ENCODE results near the gene LRP1B. TPM values are rescaled to one million over a fixed set of nuclear protein-coding genes. Genes with fewer than 3 reads are reported as not detected.

LRP1B gene
- total RNA-seq, 2 experiments from 2014 or later, result not detected

DNA sequence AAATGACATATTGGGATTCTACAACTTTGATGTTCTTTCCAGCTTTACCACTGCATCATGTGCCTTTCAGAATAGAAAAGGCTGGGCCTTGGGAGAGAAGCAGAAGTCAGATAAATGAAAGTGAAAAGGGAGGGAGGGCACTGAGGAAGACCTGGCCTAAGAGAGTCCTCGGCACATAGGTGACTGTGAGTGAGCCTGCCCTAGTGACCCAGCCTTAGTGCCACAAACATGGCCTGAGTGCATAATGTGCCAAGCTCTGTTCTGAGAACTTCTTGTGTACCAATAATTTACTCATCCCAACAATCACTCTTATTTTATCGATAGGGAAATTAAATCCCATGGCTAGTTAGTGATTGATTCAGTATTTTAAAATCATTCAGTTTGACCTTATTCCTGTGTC lies 436.6 kb downstream of the LRP1B start:
- Mint-ChIP-seq H3K27me3 (no peaks in the 10 kb centered on the region), H3K4me3 (no peak overlapping the region), H3K4me1 (no peaks in the 10 kb centered on the region), H3K36me3 (ENCODE audit: low read depth) (no peaks in the 10 kb centered on the region), H3K9me3 (ENCODE audit: low read depth) (peaks cover 6% of the 10 kb centered on the region), H3K27ac (no peak overlapping the region)
- ChIA-PET CTCF (interaction anchor here (0.8 kb wide), 1 partner anchor 269 kb away, joined by 3 read pairs; no protein-coding TSS in a partner anchor), POLR2A (no interaction called here)
- intact Hi-C loops (cut with DNase I, micrococcal nuclease), result no loop called here
- ATAC-seq, result no peak
- DNase-seq, result no peak

DNA sequence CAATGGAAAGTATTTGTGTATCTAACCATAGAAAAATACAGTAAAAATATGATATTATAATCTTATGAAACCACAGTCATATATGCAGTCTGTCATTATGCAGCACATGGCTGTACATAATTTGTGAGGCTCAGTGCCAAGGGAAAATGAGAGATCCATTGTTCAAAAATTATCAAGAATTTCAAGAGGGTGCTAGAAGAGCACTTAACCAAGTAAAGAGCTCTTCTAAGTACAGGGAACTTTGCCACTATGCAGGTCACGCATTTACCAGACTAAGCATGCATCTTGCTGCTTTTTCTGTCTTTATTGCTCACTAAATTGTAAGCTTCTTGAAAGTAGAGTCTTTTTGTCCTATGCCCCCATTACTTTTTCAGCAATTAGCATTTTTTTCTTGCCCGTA lies 438.0 kb downstream of the LRP1B start:
- Mint-ChIP-seq H3K36me3 (ENCODE audit: low read depth) (no peaks in the 10 kb centered on the region), H3K4me3 (no peak overlapping the region), H3K4me1 (no peaks in the 10 kb centered on the region), H3K27ac (no peak overlapping the region), H3K27me3 (no peaks in the 10 kb centered on the region), H3K9me3 (ENCODE audit: low read depth) (peaks cover 6% of the 10 kb centered on the region)
- ChIA-PET POLR2A (no interaction called here), CTCF (no interaction called here)
- no peak for DNase-seq
- ATAC-seq, result no peak
- intact Hi-C loops (cut with DNase I, micrococcal nuclease), result no loop called here

DNA sequence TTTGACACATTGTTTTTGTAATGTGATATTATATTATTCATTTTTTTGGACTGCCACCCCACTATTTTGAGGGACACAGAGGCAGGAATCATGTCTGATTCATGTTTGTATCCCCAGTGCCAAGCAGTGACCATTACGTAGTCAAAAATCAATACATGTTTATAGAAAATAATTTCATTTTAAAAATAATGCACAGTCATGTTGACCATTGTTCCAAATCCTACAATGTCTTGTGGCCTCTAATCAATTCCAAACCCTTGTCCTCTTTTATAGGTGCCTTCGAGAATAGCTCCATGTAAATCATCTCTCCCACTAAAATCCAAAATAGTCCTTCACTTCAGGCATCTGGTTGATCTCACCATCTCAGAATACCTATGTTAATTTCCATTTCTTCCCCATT lies 454.7 kb downstream of the LRP1B start:
- H3K27ac Mint-ChIP-seq, result no peak overlapping the region
- H3K4me3 Mint-ChIP-seq, result no peak overlapping the region
- H3K9me3 Mint-ChIP-seq (ENCODE audit: low read depth), result peaks cover 7% of the 10 kb centered on the region
- H3K4me1 Mint-ChIP-seq, result no peaks in the 10 kb centered on the region
- no peaks in the 10 kb centered on the region for H3K36me3 Mint-ChIP-seq (ENCODE audit: low read depth)
- ChIA-PET CTCF (no interaction called here), POLR2A (no interaction called here)
- no peak for DNase-seq
- intact Hi-C loops (cut with DNase I, micrococcal nuclease), result no loop called here
- H3K27me3 Mint-ChIP-seq, result no peaks in the 10 kb centered on the region
- no peak for ATAC-seq

GRCh38 chr2:141666191-141666590 lies 464.6 kb downstream of the LRP1B start:
- Mint-ChIP-seq H3K27ac (no peak overlapping the region), H3K36me3 (ENCODE audit: low read depth) (no peaks in the 10 kb centered on the region), H3K4me1 (no peaks in the 10 kb centered on the region), H3K9me3 (ENCODE audit: low read depth) (peaks cover 9% of the 10 kb centered on the region), H3K4me3 (no peak overlapping the region), H3K27me3 (no peaks in the 10 kb centered on the region)
- ChIA-PET CTCF (no interaction called here), POLR2A (no interaction called here)
- DNase-seq (no peak), ATAC-seq (no peak)
- intact Hi-C loops (cut with DNase I, micrococcal nuclease), result no loop called here

DNA sequence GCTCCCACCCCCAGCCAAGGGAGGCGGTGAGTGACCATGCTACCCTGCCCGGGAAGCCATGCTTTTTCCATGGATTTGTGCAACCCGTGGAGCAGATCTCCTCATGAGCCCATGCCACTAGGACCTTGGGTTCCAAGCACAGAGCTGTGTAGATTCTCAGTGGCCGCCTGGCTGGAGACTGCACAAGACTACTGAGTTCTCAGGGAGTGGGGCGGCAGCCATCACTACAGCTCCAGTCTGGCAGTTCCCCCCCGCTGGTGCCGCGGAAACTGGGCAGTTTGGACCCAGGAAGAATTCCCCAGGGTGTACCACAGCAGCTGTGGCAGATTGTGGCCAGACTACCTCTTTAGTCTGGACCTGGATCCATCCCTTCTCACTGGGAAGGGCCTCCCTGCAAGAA lies 470.6 kb downstream of the LRP1B start:
- POLR2A ChIA-PET, result no interaction called here
- ATAC-seq (no peak), DNase-seq (no peak)
- Mint-ChIP-seq H3K9me3 (ENCODE audit: low read depth) (peaks cover 13% of the 10 kb centered on the region), H3K4me1 (no peaks in the 10 kb centered on the region), H3K27me3 (no peaks in the 10 kb centered on the region), H3K27ac (no peak overlapping the region), H3K36me3 (ENCODE audit: low read depth) (no peaks in the 10 kb centered on the region), H3K4me3 (no peak overlapping the region)
- CTCF ChIA-PET, result no interaction called here
- intact Hi-C loops (cut with DNase I, micrococcal nuclease), result no loop called here

GRCh38 chr2:141654311-141654710 lies 476.5 kb downstream of the LRP1B start:
- no peak for ATAC-seq
- no peak overlapping the region for H3K27ac Mint-ChIP-seq
- H3K27me3 Mint-ChIP-seq, result no peaks in the 10 kb centered on the region
- ChIA-PET CTCF (no interaction called here), POLR2A (no interaction called here)
- intact Hi-C loops (cut with DNase I, micrococcal nuclease), result no loop called here
- no peak for DNase-seq
- H3K9me3 Mint-ChIP-seq (ENCODE audit: low read depth), result peaks cover 8% of the 10 kb centered on the region
- H3K4me1 Mint-ChIP-seq, result no peaks in the 10 kb centered on the region
- H3K36me3 Mint-ChIP-seq (ENCODE audit: low read depth), result no peaks in the 10 kb centered on the region
- H3K4me3 Mint-ChIP-seq, result no peak overlapping the region

- ChIA-PET CTCF (no interaction called here), POLR2A (no interaction called here)
- no peaks in the 10 kb centered on the region for H3K4me1 Mint-ChIP-seq
- no peak for DNase-seq
- no peak for ATAC-seq
- H3K4me3 Mint-ChIP-seq, result no peak overlapping the region
- peaks cover 7% of the 10 kb centered on the region for H3K9me3 Mint-ChIP-seq (ENCODE audit: low read depth)
- intact Hi-C loops (cut with DNase I, micrococcal nuclease), result no loop called here
- H3K27me3 Mint-ChIP-seq, result no peaks in the 10 kb centered on the region
- no peaks in the 10 kb centered on the region for H3K36me3 Mint-ChIP-seq (ENCODE audit: low read depth)
- no peak overlapping the region for H3K27ac Mint-ChIP-seq
Observed at GRCh38 chr2:141653184-141653583, 477.6 kb downstream of the LRP1B start.

DNA sequence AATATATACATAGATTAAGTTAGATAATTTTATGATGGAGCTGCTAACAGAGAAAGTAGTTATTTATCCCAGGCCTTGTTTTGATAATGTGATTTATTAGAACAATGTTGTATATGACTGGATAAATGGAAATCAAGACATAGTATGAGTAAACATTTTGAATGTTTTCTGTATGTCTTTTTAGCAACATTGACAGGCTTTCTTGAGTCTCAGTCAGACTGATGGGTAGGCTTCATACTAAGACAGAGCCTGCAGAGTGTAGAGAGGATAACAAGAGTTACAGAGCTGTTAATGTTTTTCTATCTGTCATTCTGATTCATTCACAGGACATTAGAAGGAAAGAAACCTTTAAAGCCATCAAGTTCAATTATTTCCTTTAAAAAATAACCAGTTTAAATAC lies 478.5 kb downstream of the LRP1B start:
- H3K4me3 Mint-ChIP-seq, result no peak overlapping the region
- intact Hi-C loops (cut with DNase I, micrococcal nuclease), result no loop called here
- ChIA-PET POLR2A (no interaction called here), CTCF (no interaction called here)
- H3K27me3 Mint-ChIP-seq, result no peaks in the 10 kb centered on the region
- H3K27ac Mint-ChIP-seq, result no peak overlapping the region
- peaks cover 7% of the 10 kb centered on the region for H3K9me3 Mint-ChIP-seq (ENCODE audit: low read depth)
- ATAC-seq (no peak), DNase-seq (no peak)
- H3K4me1 Mint-ChIP-seq, result no peaks in the 10 kb centered on the region
- H3K36me3 Mint-ChIP-seq (ENCODE audit: low read depth), result no peaks in the 10 kb centered on the region

- no peaks in the 10 kb centered on the region for H3K4me1 Mint-ChIP-seq
- intact Hi-C loops (cut with DNase I, micrococcal nuclease), result no loop called here
- DNase-seq (no peak), ATAC-seq (no peak)
- H3K4me3 Mint-ChIP-seq, result no peak overlapping the region
- CTCF ChIA-PET, result interaction anchor here (0.5 to 0.6 kb wide), 2 partner anchors 14 to 162 kb away, joined by 3 to 4 read pairs; no protein-coding TSS in a partner anchor
- no peaks in the 10 kb centered on the region for H3K36me3 Mint-ChIP-seq (ENCODE audit: low read depth)
- no peak overlapping the region for H3K27ac Mint-ChIP-seq
- POLR2A ChIA-PET, result interaction anchor here (0.5 kb wide), 1 partner anchor 699 kb away, joined by 3 read pairs; no protein-coding TSS in a partner anchor
- H3K27me3 Mint-ChIP-seq, result no peaks in the 10 kb centered on the region
- H3K9me3 Mint-ChIP-seq (ENCODE audit: low read depth), result peaks cover 15% of the 10 kb centered on the region
Observed at GRCh38 chr2:141647353-141647752, 483.5 kb downstream of the LRP1B start.

DNA sequence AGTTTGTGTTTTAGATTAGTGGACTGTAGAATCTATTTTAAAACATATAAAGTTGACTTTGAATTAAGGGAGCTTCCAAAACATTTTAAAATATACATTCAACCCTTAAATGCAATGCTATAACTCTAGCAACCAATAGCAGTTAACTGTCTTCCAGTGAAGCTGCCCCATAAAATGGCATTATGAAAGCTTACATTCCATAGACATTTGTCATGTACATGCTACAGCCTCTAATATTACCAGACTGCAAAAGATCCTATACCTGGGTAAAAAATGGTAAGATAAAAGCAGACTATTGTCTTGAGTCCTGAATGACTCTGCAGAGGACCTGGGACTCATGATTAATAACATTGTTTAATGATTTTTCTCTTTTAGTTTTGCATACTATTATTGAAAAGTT lies 489.4 kb downstream of the LRP1B start:
- DNase-seq (no peak), ATAC-seq (no peak)
- intact Hi-C loops (cut with DNase I, micrococcal nuclease), result no loop called here
- H3K27ac Mint-ChIP-seq, result no peak overlapping the region
- ChIA-PET POLR2A (no interaction called here), CTCF (no interaction called here)
- H3K9me3 Mint-ChIP-seq (ENCODE audit: low read depth), result peaks cover 9% of the 10 kb centered on the region
- no peaks in the 10 kb centered on the region for H3K27me3 Mint-ChIP-seq
- no peaks in the 10 kb centered on the region for H3K36me3 Mint-ChIP-seq (ENCODE audit: low read depth)
- H3K4me1 Mint-ChIP-seq, result no peaks in the 10 kb centered on the region
- no peak overlapping the region for H3K4me3 Mint-ChIP-seq

DNA sequence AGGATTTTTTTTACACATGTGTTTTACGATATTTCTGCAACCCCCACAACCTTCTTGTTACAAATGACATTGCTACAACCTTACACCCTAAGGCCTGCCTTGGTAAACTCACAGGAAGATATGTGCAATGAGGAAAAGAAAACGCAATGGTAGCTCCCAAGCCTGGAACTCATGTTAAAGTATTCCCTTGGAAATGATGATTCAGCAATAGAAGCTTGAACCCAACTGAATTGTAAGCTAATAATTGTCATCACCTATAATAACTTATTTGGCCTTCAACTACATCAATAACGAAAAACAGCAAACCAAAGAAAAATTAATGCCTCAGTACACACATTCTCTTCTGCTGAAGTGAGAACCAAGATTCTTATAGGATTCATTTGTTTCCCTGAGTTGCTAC lies 491.0 kb downstream of the LRP1B start:
- ATAC-seq, result no peak
- H3K36me3 Mint-ChIP-seq (ENCODE audit: low read depth), result no peaks in the 10 kb centered on the region
- H3K4me3 Mint-ChIP-seq, result no peak overlapping the region
- DNase-seq, result no peak
- H3K4me1 Mint-ChIP-seq, result no peaks in the 10 kb centered on the region
- ChIA-PET CTCF (no interaction called here), POLR2A (no interaction called here)
- intact Hi-C loops (cut with DNase I, micrococcal nuclease), result no loop called here
- H3K27me3 Mint-ChIP-seq, result no peaks in the 10 kb centered on the region
- no peak overlapping the region for H3K27ac Mint-ChIP-seq
- peaks cover 11% of the 10 kb centered on the region for H3K9me3 Mint-ChIP-seq (ENCODE audit: low read depth)

DNA sequence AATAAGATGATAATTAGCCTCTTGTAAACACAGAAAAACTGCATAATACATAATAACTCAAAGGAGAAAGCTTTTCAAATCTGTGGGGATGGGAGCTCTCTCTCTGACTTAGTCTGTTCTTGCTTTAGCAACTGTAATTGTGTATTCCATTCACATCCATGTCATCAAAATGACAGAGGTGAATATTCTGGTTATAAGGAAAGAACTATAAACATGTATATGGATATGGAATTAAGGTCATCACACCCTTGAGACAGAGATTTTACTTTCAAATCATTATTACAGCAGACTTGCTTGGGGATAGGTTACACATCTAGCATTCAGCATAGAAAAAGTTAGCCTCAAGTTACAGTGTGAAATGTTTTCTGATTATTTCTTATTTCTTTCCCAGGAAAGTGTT lies 497.7 kb downstream of the LRP1B start:
- intact Hi-C loops (cut with DNase I, micrococcal nuclease), result no loop called here
- no peak for ATAC-seq
- POLR2A ChIA-PET, result no interaction called here

DNA sequence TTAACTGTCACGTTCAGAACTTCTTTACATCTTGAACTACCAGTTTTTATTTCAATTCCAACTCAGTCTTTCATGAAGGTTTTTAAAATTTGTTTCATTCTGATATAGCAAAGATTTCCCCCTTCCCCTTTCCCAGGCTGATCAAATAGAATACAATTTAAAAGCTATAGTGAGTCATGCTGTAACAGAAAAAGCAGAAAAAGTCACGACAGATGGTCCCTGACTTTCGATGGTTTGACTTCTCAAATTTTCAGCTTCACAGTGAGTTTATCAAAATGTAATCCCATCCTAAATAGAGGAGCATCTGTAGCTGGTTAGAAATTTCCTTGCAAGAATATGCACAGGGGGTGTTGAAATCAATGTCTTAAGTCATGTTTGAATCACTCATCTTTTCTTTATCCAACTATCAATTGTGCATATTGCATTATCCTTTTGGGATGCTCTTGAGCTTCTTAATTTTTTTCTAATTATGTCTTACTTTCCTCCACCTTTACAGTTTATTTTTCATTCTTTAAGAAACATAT lies 500.3 kb downstream of the LRP1B start:
- Mint-ChIP-seq H3K4me1 (no peaks in the 10 kb centered on the region), H3K9me3 (ENCODE audit: low read depth) (peaks cover 3% of the 10 kb centered on the region), H3K27ac (no peak overlapping the region), H3K4me3 (no peak overlapping the region), H3K27me3 (no peaks in the 10 kb centered on the region), H3K36me3 (ENCODE audit: low read depth) (no peaks in the 10 kb centered on the region)
- no peak for ATAC-seq
- intact Hi-C loops (cut with DNase I, micrococcal nuclease), result no loop called here
- CTCF ChIA-PET, result no interaction called here
- POLR2A ChIA-PET, result no interaction called here
- DNase-seq, result no peak

More for the DNA sequence above, 497.7 kb downstream of the LRP1B start:
- no peak overlapping the region for H3K27ac Mint-ChIP-seq
- H3K27me3 Mint-ChIP-seq, result no peaks in the 10 kb centered on the region
- no peaks in the 10 kb centered on the region for H3K36me3 Mint-ChIP-seq (ENCODE audit: low read depth)
- CTCF ChIA-PET, result interaction anchor here (0.7 kb wide), 1 partner anchor 15 kb away, joined by 4 read pairs; no protein-coding TSS in a partner anchor
- DNase-seq, result no peak
- H3K9me3 Mint-ChIP-seq (ENCODE audit: low read depth), result peaks cover 2% of the 10 kb centered on the region
- no peaks in the 10 kb centered on the region for H3K4me1 Mint-ChIP-seq
- no peak overlapping the region for H3K4me3 Mint-ChIP-seq
